Stimulated activated CD4-positive, alpha-beta T cell treated with anti-CD3 and anti-CD28 coated beads, Interleukin-2, amount 100 ng/mL, for 4 hours (primary cell): ENCODE results near the gene ADAMTS10.
"Not testable (repeated sequence)": the region's sequence is repeated elsewhere in the genome, so short reads cannot be mapped to it uniquely, and the experiment has no call there.

Experiments
- DNase-seq: peaks from one replicate; pipeline ENCODE4 v3.0.0-alpha.2; 2020; ENCODE audit warnings: low read depth

Gene ADAMTS10

GRCh38 chr19:8558325-8558724 is 52.2 kb downstream of the ADAMTS10 start:
- no peak for DNase-seq

DNA sequence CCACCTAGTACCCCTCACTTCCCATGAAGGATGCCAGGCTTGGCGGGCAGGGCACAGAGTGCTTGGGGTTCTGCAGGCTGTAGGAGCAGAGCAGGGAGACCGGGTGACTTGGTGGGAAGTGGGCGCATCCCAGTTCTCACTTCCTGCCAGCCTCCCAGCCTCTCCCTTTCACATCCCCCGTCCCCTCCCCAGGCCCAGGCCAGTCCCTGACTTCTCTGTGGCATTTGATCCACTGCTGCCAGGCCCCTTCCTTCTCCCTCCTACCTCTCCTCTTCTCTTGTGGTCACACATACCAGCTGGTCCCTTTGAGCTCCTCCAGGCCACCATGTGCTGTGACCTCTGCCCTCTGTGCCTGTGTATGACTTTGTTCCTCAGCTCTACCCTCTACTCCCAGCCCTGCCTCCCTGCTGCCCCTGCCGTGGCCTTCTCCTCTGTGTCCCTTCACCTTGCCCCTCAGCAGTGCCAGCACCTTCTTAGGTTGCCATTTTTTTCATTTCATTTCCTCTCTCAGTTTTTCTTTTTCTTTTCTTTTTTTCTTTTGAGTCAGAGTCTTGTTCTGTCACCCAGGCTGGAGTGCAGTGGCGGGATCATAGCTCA is 52.8 kb downstream of the ADAMTS10 start:
- DNase-seq: no peak

DNA sequence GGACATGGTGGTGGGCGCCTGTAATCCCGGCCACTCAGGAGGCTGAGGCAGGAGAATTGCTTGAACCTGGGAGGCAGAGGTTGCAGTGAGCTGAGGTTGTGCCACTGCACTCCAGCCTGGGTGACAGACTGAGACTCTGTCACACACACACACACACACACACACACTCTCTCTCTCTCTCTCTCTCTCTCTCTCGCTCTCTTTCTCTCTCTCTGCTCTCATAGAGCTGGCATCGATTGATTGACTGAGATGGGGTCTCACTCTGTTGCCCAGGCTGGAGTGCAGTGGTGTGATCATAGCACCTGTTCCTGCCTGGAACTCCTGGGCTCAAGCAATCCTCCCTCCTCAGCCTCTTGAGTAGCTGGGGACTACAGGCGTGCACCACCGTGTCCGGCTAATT is 56.8 kb downstream of the ADAMTS10 start:
- not testable (repeated sequence) for DNase-seq

GRCh38 chr19:8552810-8553209 is 57.7 kb downstream of the ADAMTS10 start:
- no peak for DNase-seq

GRCh38 chr19:8550070-8550469 is 60.4 kb downstream of the ADAMTS10 start:
- DNase-seq: no peak

- DNase-seq: no peak
These were observed 64.8 kb downstream of the ADAMTS10 start for GRCh38 chr19:8545743-8546142.

DNA sequence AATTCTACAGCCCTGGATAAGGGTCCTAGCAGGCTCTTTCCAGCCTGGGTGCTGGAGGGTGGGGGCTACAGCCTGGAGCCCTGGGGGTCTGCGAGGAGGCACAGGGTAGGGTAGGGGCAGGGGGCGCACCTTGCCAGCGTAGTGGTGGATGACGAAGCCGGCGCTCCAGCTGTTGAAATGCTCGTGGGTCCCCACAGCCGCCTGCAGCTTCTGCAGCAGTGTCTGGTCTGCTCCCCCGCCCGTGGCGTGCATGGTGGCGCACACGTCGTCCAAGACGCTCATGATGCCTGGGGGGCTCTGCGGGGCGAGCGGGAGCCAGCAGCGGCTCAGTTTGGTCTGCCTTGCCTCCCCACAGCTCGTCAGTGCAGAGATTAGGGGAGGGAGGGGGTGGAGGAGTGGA is 66.3 kb downstream of the ADAMTS10 start:
- DNase-seq: no peak

GRCh38 chr19:8539621-8540149 is 70.8 kb downstream of the ADAMTS10 start:
- DNase-seq: no peak

DNA sequence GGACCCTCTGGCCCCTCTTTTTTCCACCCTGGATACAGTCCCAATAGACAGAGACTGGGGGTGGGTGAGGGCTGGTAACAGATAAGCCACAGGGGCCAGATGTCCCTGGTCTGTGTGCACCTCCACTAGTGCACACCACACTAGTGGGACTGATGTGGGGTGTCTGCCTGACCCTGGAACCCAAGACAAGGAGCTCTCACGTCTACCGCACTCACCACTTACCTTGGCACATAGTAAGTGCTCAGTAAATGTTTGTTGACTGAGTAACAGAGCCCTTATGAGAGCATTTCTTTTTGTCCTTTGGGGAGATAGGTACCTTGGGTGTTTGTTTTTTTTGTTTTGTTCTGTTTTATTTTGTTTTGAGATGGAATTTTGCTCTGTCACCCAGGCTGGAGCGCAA is 73.4 kb downstream of the ADAMTS10 start:
- DNase-seq: no peak

DNA sequence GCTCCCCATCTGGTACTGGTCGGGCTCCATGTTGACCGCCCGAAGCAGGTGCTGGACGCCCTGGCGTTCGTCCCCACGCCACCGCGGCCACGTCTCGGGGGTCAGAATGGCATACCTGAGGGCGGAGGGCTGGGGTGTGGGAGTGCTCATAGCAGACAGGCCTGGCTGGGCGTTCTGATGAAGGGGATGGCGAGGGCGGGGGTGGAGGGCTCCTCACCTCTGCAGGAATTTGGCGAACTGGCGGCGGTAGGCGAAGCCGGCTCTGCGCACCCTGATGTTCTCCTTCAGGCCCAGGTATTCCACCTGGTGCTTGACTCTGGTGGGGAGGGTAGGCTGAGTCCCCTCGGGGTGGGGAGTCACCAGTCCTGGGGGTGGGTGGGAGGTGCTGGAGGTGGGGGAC is 74.2 kb downstream of the ADAMTS10 start:
- DNase-seq: no peak

- DNase-seq: no peak
These were observed 78.3 kb downstream of the ADAMTS10 start for GRCh38 chr19:8532225-8532624.

GRCh38 chr19:8531470-8531869 is 79.0 kb downstream of the ADAMTS10 start:
- no peak for DNase-seq
